Fibroblast of skin of left biceps (primary cell): ENCODE data around the gene GH1.
"Not testable (repeated sequence)": the region's sequence is repeated elsewhere in the genome, so short reads cannot be mapped to it uniquely, and the experiment has no call there.

Source experiments
- DNase-seq, 2 experiments: peaks; one replicate each; pipeline ENCODE4 v3.0.0-alpha.2; 2013; ENCODE audit warnings: low read depth in 2 of 2

GH1 gene

DNA sequence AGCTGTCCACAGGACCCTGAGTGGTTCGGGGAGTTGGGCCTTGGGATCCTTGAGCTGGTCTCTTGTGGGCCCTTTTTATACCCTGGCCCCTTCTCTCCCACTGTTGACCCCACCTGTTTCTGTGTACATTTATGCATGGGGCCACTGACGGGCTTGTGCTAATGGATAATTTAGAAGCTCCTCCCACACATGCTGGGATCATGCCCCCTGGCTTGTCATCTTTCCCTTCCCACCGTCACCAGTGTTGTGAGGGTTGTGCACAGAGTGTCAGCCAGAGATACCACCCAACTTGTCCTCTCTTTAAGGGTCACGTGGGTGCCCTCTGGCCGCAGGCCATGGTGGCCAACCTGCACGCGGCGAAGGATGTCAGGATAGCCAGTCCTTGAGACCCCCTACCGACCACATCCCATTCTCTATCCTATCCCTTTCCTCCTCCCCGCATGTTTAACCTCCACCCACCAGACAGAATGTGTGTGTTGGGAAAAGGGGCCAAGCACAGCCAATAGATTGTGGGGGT is at the start of gene GH1:
Gene GH1, minus strand, starts transcription at position 51 of the 517 bp plus-strand sequence. CDS start 63 bp downstream, outside the sequence.
- not testable (repeated sequence) for DNase-seq

DNA sequence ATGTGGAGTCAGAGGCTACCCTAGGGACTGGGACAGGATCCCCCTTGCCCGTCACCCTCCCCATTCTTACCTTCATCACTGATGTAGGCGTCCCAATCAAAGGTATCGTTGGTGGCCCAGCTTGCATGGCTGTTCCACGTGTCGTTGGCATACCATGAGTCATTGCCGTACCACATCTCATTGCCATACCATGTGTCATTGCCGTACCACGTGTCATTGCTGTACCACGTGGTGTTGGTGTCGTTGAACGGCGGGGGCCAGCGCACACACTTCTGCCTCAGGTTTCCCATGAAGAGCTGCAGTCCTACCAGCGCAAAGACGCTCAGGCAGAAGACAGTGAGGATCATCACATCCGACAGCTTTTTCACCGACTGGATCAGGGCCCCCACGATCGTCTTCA is 49.3 kb upstream of the GH1 start:
- DNase-seq: no peak

DNA sequence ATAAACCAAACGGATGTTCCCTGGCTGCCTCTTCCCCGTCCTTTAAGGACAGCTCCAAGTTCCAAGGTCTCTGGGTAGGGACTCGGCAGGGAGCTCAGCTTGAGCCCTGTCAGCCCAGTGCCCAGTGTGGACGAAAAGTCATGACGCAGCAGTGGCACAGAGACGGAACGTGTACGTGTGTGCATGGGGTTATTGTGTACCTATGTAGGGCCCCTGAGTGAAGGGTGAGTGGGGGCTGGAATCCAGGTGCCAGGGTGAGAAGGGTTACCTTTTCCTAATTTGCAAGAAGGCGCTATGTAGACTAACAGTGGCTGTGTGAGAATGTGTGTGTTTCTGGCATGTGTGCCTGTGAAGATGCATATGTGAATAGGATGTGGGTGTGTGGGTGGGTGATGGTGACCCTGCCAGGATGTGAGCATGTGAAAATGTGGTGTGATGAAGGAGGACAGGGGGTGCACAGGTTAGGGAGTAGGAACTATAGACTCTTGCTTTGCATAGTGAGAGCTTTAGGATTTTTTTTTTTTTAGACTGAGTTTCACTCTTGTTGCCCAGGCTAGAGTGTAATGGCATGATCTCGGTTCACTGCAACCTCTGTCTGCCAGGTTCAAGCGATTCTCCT is 48.1 kb upstream of the GH1 start:
- no peak for DNase-seq

DNA sequence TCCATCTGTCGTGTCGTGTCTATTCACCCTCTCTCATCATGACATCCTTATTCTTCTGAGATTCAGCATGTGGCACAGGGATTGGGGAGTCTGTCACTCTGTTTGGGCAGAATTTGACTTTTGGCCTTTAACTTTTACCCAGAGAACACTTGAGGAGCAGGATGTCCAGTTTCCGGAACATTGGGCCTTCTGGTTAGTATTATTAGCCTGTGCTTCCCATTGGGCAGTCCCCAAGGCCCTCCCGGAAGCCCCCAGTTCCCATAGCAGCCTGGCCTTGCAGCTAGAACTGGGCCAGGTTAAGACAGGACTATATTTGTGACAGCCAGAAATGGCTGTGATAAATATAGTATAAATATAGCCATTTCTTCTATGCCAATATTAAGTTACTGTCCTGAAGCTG is 44.5 kb upstream of the GH1 start:
- DNase-seq: no peak

DNA sequence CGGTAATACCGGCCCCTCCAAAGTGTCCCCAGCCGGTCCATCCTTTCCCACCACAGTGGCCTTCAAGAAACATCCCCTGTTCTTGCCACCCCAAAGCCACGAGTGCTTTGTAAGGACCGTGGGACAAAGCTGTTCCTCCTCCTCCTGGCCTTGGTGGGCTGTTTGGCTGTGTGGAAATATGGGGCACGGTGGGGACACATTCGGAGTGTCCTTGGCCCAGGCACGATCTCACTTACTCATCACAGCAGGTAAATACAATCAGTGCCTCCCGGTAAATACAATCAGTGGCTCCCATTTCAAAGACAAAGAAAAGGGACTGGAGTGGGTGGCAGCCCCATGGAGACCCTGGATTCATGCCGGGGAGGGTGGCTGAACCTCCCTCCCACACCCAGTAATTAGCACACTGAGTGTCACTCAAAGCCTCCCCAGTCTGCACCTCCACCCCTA is 43.7 kb upstream of the GH1 start:
- DNase-seq: no peak

DNA sequence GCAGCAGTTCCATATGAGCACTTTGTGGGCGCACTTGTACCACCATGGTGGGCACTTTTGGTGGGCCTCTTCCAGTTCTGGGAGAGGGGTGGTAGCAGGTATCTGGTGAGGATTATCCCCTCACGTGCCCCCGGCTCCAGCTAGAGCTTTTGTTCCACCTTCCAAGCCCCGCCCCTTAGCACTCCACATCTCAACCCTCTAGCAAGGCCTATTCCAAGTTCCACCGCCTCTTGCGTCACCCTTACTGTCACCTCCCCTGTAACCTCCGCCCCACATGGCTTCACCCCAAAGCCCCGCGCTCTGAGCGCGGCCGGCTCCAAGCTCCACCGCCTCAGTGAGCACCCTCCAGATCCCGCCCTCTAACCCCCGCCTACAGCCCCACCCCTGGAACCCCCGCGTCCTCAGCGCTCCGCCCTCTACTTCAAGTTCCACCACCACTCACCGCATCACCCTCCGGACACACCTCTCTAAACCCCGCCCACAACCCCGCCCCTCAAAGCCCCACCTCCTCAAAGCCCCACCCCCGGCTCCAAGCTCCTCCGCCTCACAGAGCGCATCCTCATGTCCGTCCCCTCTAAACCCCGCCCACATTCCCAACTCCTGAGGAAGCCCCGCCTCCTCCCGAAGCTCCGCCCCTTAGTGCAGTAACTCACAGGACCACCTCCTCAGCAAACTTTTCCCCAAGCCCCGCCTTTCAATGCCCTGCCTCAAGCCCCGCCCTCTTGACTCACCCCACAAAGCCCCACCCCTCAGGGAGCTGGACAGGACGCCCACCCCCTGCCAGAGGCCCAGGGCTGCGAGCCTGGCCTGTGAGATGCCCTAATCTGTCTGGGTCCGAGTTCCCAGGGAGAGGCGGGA is 42.9 kb upstream of the GH1 start:
- peak in 1 of 2 experiments; percentile 17 for DNase-seq

DNA sequence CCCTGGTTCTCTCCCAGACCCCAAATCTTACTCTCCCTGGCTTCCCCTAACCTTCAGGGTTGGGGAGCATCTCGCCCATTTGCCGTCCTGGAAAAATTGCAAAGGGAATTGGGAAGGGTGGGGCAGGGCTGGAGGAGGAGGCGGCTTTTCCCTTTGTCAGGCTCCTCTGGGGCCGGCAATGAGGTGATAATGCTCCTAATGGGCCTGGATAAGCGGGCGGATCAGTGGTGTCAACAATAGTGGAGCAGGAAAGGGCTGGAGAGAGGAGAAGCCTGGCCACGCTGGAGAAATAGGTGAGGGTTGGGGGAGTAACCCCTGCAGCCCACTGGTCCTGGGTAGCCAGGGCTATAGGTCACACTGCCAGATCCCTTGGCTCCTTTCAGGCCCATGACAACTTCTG is 41.8 kb upstream of the GH1 start:
- no peak for DNase-seq

DNA sequence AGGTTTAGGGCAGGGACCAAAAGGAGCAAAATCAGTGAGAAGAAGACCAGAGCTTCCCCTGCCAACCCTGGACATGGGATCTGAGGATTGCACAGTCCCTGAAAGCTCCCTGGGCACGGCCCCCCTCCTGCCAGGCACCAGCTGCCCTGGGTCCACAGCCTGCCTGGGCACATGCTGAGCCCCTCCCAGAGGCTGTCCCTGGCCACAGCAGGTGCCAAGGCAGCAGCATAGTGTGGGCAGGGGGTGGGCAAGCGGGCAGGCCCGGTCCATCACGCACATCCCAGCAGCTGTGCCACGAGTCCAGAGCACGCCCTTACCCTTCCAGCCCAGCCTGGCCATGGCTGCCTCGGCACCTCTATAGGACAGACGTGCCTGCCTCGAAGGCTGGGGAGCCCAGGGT is 41.4 kb upstream of the GH1 start:
- DNase-seq: no peak

DNA sequence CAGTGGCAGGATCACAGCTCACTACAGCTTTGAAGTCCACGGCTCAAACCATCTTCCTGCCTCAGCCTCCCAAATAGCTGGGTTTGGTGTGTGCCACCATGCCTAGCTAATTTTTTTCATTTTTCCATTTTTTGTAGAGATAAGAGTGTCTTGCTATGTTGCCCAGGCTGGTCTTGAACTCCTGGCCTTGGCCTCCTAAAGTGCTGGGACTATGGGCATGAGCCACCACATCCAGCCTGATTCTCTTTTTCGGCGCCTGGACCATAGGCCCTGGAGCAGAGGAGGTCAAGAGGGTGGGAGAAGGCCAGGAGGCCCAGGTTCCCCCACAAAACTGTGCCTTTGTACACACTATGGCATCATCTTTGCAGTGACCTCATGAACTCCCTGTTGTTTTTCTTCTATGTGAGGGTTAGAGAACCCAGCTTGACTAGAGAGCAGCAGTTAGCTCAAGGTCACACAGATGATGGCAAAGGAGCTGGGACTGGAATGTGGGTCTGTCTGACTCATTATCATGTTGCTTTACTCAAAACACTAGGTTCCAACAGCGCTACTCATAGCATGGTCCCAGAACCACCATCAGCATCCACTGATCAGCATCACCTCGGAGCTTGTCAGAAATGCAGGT is 37.8 kb upstream of the GH1 start:
- no peak for DNase-seq

DNA sequence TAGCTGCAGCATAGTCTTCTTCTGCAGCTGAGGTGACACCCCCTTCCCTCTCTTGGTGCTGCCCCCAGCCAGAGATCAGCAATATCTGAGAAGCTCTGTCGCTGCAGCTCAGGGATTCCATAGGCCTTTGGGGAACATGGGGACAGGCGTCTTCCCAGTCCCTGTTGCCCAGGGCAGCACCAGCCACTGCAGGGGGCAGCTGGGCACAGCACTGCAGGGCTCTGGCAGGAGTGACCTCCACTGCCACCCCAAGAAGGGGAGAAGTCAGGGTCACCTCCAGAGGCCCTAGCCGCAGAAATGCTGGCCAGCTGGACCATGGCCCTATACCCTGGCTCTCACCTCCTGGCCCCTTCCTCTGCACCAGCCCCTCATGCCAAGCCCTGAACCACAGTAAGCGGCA is 37.2 kb upstream of the GH1 start:
- no peak for DNase-seq

DNA sequence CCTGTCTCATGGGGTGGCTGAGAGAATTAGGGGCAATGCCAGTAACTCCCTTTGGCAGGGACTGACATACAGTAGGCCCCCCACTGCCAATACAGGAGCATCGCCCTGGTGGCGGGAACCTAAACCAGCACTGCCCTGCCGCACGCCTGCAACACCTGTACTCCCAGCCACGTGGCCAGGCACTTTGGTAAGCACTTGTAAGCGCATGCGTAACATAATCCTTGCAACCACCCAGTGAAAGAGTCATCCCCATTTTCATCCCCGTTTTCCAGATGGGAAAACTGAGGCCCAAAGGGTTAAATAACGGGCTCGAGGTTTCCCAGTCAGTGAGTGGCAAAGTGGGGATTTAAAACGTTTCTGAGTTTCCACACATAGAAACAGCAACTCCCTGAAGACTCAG is 36.6 kb upstream of the GH1 start:
- no peak for DNase-seq

DNA sequence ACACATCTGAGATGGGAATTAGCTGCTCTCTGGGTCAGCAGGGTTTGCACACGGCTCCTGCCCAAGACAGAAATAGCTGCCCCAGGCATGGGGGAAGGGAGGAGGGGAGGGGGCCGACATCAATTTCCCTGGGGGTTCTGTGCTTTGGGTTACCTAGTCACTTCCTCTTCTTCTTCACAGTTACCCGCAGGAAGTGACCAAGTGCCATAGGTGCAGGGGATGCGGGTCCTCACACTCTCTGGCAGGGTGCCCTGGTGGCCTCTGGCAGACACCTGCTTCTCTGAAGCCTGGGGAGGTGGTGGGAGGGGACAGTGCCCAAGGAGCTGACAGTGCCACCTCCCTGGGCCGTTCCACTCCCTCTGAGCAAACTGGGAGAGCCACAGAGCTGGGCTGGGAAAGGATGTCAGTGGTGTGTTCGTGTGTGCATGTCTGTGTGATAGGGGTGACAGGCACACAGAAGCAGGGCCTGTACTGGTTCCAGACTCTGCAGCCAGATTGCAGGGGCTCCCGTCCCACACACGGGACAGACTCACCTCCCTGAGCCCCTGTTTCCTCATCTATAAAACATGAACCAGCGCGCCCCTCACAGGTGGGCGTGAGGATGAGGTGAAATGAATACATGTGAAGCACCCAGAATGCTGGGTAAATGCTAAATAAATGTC is 35.9 kb upstream of the GH1 start:
- no peak for DNase-seq

DNA sequence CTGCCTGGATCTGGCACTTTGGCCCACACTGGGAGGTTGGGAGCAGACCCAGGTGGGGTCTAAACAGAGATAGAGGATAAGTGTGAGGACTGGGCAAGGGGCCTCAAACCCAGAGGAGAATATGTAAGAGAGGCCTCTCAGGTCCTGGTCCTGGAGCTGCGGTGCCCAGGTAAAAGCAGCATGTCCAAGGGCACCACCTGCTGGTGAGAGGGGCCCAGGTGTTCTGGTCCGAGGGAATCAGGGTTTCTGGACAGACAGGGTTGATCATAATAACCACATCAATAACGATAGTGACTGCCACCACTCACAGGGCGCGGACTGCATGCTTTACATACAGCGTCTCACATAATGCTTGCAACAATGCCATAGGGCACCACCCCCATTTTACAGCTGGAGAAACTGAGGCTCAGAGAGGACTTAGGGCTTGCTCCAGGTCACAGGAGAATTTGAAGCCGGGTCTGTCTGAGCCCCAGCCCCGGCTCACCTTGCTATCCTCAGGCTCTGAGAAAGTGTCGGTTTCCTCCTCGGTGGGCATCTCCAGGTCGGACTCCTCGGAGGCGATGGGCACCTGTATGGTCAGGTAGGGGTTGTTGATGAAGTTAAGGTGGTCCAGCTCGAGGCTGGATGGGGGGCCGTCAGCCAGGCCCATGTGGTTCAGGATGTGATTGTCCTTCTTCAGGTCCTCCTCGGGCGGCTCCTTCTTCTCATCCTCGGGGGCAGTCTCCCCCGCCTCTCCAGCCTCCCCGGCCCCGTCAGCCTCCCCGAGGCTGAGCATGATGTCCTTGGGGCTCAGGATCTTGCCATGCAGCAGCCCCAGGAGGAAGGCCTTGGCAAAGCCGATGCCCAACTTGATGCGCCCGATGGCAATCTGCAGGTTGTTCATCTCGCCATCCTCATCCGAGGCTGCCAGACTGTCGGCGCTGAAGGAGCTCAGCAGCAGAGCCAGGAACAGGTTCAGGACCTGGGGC is 32.6 kb upstream of the GH1 start:
- DNase-seq: no peak

DNA sequence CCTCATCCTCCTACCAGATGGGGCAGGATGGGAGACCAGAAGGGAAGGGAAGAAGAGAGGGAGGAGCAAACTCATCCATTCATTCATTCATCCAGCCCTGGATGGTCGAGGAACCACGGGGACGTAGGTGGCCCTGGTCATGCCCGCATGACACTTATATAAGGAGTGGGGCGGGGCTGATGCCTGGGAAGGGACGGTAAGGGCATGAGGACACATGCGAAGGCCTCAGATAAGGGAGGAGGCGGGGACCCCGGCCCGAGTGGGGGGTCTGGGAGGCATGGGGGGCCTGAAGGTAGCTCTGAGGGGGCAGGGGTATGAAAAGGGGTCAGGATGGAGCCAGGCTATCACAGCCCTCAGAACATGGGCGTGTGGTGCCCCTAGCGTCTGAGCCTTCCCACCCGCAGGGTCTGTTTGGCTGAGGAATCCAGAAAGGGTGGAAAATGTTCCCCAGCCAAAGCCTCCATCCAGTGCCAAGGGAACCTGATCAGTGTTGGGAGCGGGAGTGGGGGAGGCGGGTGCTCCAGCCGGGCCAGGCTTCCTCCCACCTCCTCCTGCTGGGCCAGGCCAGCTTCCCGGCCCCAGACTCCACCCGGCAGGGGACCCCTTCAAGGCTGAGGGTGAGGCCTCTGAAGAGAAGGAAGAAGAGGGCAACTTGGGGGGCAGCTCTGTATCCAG is 31.1 kb upstream of the GH1 start:
- DNase-seq: no peak

DNA sequence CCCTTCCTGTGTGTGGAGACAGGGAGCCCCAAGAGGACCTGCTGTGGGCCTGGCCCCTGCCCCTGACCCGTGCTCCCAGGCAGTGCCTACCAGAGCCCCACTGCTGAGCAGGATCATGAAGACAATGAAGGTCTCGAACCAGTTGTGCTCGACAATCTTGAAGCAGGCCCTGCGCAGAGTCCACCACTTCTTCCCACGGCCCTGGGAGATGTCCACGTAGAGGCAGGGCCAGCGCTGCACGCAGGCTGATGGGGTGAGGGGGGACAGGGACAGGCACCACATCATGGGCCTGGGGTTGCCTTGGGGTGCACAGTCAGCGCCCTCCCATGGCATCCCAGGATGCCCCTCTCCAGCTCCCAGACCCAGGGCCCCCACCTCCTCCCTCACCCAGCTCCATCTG is 29.9 kb upstream of the GH1 start:
- no peak for DNase-seq

DNA sequence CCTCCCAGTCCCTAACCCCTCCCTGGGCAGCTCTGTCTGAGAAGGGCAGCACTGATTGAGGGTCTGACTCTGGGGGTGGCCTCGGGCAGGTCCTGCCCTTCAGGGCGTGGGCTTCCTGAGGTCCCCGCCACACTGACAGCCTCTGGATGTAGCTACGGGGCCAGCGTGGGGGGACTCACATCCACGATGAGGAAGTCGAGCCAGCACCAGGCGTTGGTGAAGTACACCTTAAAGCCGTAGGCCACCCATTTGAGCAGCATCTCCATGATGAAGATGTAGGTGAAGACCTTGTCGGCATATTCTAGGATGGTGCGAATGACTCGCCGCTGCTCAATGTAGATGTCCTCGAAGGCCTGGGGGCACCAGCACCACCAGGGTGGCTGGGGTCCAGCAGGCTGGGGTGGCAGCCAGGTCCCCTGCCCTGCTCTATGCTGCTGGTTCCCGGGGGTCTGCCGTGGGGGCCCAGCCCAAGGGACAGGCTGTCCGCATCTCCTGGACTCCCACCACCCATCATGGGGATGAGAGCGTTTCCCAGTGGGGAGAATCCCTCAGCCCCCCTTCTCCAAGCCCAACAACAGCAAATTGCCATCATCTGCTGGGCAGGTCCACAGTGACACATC is 29.2 kb upstream of the GH1 start:
- DNase-seq: no peak

DNA sequence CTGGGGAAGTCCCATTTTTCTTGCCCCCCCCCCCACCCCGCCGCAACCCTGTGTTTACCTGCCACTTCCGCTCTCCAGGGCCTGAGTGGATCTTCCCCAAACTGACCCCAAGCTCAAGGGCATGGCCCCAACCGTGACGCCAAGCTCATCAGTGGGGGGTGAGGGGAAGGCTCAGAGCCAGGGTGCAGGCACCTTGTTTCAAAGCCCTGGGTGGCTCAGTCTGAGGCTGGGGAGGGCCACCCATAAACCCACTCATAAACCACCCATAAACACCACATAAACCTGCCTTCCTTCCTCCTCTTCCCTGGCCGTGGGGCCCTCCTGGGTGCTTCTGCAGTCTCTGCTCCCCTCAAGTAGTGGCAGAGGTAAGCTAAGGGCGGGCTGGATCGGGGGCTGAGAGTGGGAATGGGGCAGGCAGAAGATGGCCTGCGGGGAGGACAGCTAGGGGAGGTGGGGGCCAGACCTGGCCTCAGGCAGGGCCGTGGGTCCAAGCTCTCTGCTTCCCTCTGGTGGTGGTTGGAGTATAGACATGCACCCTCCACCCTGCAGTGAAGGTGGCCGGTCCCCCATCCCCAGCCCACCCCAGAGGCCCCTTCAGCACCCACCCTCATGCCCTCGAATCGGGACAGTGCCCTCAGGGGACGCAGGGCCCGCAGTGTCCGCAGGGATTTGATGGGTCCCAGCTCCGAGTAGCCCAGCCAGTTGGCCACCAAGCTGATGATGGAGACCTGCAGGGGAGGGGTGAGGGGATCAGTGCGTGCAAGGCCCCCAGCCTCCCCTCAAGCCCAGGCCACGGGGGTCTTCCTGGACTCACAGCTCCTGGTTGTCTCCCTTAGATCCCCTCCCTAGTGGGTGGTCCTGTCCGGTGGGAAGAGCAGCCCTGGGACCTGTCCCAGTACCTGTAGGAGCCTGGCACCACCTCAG is 28.1 kb upstream of the GH1 start:
- DNase-seq: no peak

DNA sequence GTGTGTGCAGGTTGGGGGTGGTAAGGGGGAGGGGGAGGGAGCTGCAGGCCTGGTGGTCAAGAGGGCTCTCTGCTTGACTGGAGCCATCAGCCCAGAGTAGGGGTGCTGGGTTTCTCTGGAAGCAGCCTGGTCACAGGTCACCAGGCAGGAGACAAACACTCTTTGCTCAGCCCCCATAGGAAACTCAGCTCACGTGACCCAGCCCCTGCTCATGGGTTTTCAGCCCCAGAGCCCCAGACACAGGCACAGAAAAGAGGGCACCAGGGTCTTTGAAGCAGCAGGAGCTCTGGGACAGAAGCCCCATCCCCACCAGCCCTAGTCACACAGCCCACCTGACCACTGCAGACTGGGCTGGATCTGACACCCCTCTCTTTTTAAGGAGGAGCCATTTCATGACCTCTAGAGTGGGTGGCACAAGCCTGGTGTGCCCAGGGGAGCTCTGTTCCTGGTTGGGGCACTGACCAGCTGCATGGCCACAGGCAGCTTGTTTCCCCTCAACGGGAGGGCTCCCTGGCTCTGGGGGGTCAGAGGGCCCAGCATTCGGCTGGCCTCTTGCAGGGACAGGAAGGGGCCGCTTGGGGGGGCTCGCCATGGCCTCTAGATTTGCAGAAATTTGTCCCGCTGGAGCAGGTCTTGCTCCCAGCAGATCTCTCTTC is 27.3 kb upstream of the GH1 start:
- no peak for DNase-seq
